HG03342 (cell line): ENCODE data around the gene TNFRSF6B.
"Not testable (repeated sequence)": the region's sequence is repeated elsewhere in the genome, so short reads cannot be mapped to it uniquely, and the experiment has no call there.

Experiments used
- ATAC-seq: cut with Tn5 transposase; IDR thresholded peaks from one replicate; pipeline ENCODE4 v1.9.1; 2021; ENCODE audit warnings: mild to moderate bottlenecking, moderate library complexity; ENCODE audit not compliant: unreplicated experiment

The TNFRSF6B gene

DNA sequence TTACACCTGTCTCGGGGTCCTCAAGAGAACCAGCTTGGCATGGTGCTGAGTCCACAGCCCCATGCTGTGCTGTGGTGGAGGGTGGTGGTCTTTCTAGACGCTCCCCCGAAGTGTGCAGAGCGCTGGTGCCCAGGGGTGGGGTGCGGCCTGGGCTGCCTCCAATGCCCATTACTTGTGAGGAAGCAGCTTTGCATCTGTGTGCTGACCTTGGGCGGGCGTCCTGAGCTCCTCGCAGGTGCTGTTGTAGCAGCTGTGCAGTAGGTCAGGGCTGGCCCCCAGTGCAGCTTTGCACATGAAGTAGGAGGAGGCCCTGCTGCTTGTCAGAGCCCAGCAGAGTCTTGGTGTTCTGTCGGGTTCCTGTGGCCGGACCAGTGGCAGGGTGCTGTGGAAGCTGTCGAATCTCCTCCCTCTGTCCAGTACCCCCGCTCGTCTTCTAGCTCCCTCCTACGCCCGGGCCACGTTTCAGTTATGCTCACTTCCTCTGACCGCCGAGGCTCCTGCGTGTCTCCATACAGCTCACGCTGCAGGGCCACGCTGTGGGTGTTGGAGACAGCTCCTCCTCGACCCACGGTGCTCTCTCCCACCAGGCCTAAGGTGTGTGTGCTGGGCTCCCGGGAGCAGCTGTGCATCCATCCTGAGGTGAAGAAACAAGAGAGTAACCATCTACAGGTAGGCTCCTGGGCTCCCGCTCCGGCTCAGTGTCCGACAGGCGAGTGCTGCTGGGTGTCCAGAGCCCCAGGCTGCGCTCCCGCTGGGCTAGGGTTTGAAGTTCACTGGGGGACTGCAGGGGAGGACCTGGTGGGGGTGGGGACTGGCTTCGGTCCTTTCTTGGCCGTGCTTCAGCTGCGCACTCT is 34.3 kb upstream of the TNFRSF6B start:
- ATAC-seq = no peak

DNA sequence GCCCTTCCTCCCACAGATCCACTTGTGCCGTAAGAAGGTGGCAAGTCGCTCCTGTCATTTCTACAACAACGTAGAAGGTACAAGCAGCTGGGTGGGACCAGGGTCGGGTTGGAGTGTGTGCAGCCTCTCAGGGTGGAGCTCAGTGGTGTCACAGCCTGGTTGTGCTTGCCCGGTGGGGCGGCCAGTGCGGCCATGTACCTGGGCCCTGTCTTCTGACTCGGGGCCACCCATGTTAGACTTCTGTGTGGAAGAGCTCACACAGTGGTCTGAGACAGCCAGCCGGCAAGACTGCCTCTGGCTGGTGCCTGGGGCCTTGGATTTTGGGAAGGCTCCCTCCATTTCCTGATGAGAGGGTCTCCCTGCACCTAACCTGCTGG is 33.7 kb upstream of the TNFRSF6B start:
- ATAC-seq = no peak

DNA sequence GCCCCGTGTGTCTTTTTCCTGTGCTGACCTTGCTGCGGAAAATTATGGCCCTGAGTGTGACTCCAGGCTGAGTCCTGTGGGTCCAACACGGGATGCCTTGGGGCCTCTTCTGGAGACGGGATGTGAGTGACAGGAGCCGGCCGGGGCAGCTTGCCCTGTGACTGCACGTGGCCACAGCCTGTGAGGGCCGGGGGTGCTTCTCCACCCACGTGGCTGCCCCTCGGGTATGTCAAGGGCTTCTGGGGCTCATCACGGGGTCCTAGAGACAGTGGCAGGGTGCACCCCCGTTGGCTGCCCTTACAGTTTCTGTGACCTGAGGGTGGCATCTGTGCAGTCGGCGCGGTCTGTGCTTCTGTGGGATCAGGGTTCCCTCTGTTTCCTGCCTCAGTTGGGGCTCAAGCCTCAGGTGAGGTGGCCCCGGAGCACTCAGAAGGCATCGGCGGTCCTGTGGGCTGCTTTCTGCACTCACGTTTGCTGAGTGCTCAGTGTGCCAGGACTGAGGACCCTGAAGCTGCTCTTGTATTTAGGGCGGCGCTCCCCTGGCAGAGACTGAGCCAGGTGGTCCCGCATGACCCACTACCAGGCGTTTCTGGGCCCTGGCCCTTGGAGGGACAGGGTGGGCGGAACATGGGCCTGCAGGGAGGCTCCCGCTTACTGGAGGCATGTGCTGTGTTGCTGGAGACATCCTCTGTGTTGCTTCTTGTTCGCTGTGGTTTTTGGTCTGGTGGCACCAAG is 33.0 kb upstream of the TNFRSF6B start:
- ATAC-seq = no peak

DNA sequence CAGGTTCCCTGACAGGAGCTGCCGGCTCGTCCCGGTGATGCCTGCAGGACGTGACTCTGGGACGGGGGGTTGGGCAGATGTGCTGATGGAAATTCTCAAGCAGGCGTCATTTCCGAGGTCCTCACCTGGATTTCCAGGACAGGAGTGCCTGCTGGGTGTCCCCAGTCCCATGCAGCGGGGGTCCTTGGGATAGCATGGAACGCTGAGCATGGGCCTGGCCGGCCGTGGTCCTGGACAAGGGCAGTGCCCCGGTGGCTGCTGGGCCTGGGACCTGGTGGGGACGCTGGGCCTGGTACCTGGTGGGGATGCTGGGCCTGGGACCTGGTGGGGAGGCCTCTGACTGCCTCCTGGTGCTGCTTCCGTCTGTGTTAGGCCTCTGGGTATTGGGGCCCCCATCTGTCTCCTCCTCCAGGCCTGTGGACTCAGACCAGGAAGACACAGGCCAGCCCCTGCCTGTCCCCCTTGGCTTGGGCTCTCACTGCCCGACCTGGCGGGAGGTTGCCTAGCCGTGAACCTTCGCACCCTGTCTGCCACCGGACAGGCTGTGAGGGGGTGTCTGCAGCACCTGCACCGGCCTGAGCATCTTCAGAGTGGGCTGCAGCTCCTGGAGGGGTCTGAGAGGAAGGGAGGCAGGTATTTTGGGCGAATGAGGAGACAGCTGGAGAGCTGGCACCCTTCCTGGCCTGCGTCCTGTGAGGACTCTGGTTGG is 32.2 kb upstream of the TNFRSF6B start:
- ATAC-seq = no peak

DNA sequence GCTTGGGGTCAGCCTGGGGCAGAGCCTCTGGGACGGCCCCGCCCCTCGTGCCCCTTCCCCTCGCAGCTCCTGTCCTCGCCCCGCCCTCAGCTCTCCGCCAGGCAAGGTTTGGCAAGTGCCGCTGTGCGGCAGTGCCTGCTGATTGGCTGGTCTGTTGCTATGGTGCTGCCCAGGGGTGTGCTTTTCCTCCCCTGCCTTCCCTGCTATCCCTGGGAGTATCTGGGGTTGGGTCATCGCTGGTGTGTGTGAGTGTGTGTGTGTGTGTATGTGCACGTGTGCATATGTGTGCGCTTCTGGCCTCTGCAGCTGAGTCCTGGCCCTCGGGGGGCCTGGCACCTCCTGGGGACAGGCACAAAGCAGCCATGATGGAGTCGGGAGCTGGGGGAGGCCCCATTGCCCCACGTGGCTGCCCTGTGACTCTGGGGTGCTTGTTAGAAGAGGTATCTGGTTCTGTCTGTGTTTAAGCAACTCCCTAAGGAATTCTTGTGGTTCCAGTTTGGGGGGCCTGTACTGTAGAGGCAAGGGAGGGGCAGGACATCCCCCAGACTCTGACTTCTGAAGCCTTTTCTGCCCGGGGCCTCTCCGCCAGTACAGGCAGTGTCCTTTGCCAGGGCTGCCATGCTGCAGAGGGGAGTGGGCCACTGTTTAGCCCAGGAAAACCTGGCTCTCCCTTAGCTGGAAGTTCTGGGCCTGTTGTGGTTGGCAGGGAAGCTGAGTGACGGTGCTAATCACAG is 31.4 kb upstream of the TNFRSF6B start:
- no peak for ATAC-seq

DNA sequence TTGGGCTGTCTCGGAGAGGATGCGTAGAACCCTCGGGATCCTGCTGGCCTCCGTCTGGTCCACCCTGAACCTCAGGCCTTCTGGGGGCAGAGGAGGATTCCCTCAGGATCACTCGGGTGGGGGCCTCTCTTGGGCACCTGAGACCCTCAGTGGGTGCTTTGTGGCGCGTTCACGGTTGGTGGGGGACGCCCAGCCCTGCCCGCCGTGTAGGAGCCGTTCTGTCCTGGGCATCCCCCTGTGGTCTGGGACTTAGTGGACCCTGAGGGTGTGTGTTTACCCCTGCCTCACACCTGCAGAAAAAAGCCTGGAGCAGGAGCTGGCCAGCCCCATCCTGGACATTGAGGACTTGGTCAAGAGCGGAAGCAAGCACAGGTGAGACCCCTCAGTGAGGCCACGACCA is 30.7 kb upstream of the TNFRSF6B start:
- ATAC-seq = no peak

DNA sequence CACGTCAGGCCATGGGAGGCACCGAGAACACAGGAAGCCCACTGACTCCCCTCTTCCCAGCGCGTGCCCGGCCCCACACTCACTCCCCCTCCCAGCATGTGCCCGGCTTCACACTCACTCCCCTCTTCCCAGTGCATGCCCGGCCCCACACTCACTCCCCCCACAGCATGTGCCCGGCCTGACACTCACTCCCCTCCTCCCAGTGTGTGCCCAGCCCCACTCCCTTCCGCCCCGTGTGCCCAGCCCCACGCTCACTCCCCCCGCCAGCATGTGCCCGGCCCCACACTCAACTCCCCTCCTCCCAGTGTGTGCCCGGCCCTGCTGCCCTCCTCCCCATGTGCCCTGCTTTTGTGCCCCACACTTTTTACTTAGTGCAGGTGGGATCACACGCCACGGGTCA is 28.6 kb upstream of the TNFRSF6B start:
- ATAC-seq = no peak

DNA sequence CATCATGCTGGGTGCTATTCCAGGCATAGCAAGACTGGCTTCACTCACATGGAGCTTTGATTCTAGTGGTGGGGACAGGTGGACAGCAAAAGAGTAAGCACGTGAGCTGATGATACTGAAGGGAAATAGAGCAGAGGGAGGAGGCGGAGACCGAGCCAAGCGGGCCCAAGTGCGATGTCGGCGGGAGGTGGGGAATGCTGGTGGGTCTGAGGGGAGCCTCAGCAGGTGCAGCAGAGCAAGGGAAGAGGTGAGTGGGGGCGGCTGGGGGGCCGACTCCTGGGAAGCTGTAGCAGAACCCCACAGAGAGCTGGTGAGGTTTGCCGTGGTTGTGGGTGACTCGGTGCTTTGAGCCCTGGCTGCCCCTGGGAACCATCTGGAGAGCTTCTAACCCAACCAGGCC is 28.1 kb upstream of the TNFRSF6B start:
- ATAC-seq = no peak

DNA sequence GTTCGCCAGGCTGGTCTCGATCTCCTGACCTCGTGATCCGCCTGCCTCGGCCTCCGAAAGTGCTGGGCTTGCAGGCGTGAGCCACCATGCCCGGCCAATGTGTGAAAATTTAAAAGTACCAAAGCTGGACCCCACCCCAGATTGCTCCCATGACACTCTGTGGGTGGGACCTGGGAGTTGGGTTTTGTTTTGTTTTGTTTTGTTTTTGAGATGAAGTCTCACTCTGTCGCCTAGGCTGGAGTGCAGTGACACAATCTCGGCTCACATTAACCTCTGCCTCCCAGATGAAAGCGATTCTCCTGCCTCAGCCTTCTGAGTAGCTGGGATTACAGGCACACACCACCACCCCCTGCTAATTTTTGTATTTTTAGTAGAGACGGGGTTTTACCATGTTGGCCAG is 24.8 kb upstream of the TNFRSF6B start:
- ATAC-seq = not testable (repeated sequence)

DNA sequence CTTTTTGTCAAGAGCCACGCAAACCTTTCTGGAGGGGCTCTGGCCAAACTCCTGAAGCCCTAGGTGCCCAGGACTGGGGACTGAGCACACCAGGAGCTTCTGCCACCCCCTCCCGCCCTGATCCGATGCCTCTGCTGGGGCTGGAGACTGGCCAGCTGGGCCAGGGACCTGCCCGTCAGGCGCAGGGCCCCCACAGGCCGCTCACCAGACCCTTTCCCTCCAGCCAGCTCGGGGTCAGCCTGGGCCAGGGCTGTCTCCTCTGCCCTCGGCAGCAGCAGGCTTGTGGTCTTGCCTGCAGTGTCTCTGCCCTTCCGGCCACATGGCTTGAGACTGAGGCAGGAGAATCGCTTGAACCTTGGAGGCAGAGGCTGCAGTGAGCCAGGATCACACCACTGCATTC is 23.8 kb upstream of the TNFRSF6B start:
- ATAC-seq = no peak

DNA sequence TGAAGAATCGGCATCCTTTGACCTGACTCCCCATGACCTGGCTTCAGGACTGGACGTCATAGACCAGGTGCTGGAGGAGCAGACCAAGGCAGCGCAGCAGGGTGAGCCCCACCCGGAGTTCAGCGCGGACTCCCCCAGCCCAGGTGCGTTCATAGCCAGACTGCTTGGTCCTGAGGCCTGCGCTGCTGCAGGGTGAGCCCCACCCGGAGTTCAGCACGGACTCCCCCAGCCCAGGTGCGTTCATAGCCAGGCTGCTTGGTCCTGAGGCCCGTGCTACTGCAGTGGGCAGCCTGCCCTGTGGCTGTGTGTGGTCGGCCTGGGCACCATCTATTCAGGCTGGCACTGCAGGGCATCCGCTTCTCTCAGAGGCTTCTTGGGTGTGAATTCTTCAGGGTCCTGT is 22.5 kb upstream of the TNFRSF6B start:
- no peak for ATAC-seq

DNA sequence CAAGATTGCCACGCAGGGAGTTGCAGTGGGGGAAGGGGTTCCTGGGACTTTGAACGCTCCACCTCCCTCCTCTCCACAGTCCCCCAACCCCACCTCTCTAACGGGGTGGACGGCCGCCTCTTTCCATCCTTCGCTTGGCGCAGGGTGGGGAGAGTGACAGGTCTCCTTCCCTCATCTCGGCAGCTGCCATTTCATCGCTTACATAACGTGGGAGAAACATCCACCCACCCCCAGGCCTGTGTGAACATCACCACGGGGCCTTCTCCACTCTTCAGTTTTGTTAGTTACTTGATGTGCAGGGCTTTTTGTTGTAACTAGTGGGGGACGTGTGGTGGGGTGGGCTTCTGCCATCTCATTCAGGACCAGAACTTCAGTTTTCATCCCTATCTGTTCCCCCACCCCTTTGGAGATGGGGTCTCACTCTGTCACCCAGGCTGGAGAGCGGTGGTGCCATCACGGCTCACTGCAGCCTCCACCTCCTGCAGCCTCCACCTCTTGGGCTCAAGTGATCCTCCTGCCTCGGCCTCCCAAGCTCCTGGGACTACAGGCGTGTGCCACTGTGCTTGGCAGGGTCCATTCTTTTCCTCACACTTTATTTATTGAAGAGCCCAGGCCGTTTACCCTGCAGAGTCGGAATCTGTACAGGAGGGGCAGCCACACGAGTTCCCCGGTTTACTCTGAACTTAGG is 20.6 kb upstream of the TNFRSF6B start:
- no peak for ATAC-seq

DNA sequence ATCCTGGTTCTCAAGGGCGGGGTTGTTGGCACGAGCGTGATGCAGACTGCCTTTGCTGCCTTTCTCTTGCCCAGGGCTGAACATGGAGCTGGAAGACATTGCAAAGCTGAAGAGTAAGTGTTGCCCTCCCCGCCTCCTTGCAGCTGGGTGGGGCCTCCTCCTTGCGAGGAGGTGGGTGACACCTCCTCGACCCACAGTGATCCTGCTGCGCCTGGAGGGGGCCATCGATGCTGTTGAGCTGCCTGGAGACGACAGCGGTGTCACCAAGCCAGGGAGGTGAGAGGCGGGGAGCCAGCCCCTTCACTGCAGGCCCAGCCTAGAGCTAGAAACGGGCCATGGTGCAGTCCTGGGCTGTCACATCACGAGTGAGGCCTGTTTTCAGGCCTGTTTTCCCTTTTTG is 18.4 kb upstream of the TNFRSF6B start:
- no peak for ATAC-seq

DNA sequence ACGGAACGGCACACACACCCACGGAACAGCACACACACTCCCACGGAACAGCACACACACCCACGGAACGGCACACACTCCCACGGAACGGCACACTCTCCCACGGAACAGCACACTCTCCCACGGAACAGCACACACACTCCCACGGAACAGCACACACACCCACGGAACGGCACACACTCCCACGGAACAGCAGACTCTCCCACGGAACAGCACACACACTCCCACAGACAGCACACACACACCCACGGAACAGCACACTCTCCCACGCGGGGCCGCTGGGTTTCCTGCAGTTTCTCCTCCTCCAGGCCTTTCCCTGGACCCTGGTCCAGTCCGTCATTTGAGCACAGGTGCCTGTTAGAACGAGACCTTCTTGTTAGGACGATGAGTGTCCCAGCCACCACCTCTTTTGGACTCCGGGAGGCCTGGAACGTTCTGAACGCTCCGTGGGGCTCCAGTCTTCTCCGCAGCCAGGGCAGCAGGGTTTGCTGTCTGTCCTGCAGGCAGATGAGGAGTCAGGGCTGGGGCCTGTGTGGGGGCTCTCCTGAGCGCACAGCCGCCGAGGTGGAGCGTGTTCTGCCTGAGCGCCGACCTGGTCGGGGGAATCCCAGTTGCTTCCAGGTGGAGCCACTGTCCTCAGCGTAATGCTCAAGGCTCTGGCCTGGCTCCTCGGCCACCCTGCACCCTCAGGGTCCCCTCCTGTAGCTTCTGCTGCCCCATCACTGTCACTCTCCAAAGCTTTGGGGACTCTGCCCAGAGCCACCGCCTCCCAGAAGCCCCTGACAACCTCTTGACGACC is 17.6 kb upstream of the TNFRSF6B start:
- no peak for ATAC-seq

DNA sequence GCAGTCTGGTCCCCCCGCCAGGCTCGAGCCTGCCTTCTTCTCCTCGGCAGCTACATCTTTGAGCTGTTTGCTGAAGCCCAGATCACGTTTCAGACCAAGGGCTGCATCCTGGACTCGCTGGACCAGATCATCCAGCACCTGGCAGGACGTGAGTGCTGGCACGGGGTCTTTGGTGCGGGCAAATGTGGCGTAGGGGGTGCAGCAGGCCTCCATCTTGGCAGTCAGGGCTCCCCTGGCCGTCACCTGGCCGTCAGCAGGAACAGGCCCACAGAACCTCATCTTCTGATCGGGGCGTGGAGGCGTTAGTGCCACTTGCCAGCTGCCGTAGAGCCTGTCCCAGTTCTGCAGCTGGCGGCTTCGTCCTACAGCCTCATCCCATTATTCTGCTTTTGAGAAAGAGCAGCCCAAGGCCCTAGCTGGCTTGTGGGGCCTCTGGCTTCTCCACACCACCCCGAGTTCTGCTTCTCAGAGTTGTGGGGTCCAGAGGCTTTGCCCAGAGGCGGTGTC is 16.6 kb upstream of the TNFRSF6B start:
- ATAC-seq = no peak

DNA sequence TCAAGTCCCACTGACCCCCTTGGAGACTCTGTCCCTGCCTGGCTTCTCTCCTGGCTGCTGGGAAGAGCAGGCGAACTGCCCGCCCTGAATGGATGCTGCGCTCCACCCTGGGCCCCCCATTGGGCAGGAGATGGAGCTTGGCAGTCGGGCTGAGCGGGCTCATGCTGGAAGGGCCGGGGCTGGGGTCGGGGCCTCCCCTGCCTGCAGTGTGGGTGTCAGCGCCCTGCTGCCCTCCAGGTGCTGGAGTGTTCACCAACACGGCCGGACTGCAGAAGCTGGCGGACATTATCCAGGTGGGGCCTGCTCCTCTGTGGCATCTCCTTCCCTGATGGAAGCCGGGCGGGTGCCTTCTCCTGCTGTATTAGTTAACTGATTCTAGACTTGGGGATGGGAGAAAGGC is 16.0 kb upstream of the TNFRSF6B start:
- ATAC-seq = no peak

DNA sequence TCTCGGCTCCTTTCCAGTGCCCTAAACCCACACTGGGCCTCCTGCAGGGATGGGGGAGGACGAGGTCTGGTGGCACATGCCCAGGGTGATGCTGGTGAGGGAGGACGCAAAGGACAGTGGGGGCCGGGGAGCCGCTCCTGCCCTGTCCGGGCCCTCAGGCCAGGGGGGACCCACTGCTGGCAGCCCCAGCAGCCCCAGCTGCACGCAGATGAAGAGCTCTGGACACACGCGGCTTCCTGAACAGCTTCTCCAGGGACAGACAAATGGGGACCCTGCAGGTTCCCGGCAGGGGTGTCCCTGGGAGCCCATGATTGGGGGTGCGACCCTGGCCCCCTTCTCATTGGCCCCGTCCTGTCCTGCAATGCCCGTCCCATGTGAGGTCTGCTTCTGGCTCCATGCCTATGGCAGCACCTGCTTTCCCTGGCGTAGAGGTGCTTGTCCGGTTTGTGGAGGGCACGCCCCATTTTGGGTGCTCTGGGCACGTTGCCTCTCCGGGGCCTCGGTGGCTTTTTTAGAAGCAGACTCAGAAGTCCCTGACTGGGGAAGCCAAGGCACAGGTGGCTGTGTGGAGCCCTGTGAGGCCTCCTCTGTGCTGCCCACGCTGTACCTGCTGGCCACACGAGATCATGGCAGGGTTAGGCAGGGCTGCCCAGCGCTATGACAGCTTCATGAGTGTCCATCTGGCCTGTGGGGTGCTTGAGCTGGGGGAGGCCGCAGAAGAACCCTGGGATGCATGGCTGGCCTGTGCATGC is 15.4 kb upstream of the TNFRSF6B start:
- ATAC-seq = no peak

DNA sequence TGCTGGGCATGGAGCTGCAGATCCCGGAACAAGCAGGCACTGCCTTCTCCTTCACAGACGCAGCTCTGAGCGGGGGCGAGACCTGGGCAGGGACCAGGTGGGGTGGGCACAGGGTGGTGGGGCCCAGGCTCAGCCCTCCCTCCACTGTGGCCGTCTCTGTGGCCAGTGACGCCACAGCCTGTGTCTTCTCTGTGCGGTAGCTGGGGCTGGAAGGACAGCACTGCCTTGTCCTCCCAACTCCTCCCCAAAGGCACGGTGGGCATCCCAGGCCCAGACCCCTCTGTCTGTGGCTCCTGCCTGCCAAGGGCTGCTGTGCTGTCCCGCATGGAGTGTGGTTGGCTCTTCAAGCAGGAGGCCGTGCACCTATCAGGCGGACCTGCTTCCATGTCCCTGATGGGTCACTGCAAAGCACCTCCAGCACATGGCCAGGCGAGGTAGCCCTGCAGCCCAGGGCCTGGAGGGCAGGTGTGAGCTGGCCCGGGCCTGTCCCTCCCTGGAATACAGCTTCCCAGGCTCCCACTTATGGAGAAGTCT is 14.8 kb upstream of the TNFRSF6B start:
- ATAC-seq = no peak
